Measurements from ENCODE around the gene ESR1.

GRCh38 chr6:152023613-152024012 is 216.1 kb downstream of the ESR1 start:
- TF ChIP-seq CTCF (conservative IDR thresholded peaks at IDR 0.05): no peak
- no peak for TF ChIP-seq ZFX (IDR thresholded peaks at IDR 0.05)

All from C4-2B (cell line).